Stomach (tissue), 4 donors: Measurements from ENCODE around the gene FAM219A.

Experiments used
- CTCF ChIP-seq, 7 experiments: fragments of 450-650 bp in 4 of 7; fragments of 200-600 bp in 3 of 7; sonication (generic) in 3 of 7; IDR thresholded peaks; one replicate each; pipeline ENCODE4 v1.5.1; 2016 to 2019; ENCODE audit warnings: antibody characterized with exemption in 7 of 7, control low read depth in 2 of 7, mild to moderate bottlenecking in 1 of 7
- EP300 ChIP-seq: sonication (generic); formaldehyde crosslinking; IDR thresholded peaks from one replicate; pipeline ENCODE4 v1.6.1; 2017; ENCODE audit warnings: antibody characterized with exemption
- POLR2A ChIP-seq, 4 donors: fragments of 450-650 bp; IDR thresholded peaks; one replicate each; pipeline ENCODE4 v1.6.1; 2016; ENCODE audit warnings: antibody characterized with exemption in 4 of 4, control low read depth in 2 of 4, mild to moderate bottlenecking in 1 of 4, moderate library complexity in 1 of 4
- POLR2AphosphoS5 ChIP-seq, 3 donors: sonication (generic); formaldehyde crosslinking; IDR thresholded peaks; one replicate each; pipeline ENCODE4 v1.6.1; 2016; ENCODE audit warnings: antibody characterized with exemption in 3 of 3

- TF ChIP-seq EP300 (no peak), CTCF (IDR thresholded peaks at IDR 0.05) (no peak), POLR2A (IDR thresholded peaks at IDR 0.05) (no peak), POLR2AphosphoS5 (IDR thresholded peaks at IDR 0.05) (no peak)
These were observed 5.5 kb upstream of the FAM219A start for GRCh38 chr9:34463901-34464232.
